Measurements from ENCODE around the gene PTK6.
"Not testable (repeated sequence)": the region's sequence is repeated elsewhere in the genome, so short reads cannot be mapped to it uniquely, and the experiment has no call there.

The PTK6 gene

DNA sequence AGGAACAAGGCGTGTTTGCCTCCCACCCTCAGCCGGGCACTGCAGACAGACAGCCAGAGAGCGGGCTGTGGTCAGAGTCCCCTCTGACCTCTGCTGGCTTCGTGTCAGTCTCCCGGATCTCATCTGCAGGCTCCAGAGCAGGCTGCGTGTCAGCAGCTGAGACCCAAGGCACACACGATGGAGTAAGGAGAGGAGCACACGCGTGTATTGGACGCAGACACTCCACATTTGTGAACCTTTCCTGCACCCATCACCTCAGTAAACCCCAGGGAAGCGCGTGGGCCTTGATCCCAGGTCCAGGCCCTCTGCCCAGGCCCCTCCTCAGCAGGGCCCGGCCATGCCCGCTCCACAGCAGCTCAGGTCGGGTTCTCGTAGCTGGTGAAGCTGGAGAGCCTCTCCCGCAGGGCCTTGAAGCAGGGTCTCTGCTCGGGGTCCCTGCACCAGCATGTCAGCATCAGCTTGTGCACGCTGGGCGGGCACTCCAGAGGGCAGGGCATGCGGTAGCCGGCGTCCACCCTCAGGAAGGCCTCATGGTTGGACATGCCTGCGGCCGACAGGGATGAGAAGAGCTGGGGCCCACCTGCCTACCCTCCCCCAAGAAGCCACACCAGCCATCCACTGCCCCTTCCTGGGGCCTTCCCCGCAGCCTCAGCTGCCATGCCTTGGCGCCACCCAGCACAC is 7.9 kb downstream of the PTK6 start:
- no peak for DNase-seq (ENCODE audit: low spot score)

DNA sequence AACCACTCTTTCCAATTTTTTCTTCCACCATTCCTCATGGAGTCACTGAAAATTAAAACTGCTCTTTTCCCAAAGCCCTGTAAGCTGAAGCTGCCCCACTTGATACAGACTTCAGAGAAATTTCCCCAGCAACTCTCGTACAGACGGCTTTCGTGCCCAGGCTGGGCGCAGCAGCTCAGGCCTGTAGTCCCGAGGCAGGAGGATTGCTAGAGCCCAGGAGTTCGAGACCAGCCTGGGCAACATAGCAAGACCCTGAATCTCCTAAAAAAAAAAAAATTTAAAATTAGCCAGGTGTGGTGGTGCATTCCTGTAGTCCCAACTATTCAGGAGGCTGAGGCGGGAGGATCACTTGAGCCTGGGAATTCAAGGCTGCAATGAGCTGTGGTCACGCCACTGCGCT is 10.0 kb downstream of the PTK6 start:
- DNase-seq (ENCODE audit: low spot score) = no peak

DNA sequence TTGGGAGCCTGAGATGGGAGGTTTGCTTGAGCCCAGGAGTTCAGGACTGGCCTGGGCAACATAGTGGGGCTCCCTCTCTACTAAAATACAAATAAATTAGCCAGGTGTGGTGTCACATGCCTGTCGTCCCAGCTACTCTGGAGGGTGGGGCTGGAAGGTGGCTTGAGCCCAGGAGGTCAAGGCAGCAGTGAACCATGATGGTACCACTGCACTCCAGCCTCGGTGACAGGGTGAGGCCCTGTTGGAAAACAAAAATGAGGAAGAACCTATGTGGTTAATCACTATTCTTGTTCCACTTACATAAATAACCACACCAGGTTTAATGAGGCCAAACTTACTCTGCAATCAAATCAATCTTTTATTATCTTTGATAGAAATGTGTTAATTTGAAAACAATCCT is 11.2 kb downstream of the PTK6 start:
- no peak for DNase-seq (ENCODE audit: low spot score)

DNA sequence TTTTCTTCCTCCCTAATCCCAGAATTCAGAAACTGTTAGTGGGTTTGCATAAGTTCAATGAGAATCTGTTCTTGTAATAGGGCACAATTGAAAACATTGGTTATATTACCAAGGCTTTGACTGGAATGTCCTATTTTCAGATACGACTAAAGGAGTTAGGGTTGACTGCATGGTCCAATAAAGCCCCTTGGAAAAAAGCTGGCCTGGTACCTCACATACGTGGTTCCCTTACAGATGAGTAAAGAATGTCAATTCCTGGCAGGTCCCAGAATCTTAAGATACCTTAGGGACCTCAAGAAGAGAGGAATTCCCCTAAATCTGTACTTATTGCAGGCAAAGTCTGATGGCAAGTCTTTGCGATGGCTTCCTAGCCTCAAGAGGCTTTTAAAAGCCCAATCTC is 12.0 kb downstream of the PTK6 start:
- no peak for DNase-seq (ENCODE audit: low spot score)

DNA sequence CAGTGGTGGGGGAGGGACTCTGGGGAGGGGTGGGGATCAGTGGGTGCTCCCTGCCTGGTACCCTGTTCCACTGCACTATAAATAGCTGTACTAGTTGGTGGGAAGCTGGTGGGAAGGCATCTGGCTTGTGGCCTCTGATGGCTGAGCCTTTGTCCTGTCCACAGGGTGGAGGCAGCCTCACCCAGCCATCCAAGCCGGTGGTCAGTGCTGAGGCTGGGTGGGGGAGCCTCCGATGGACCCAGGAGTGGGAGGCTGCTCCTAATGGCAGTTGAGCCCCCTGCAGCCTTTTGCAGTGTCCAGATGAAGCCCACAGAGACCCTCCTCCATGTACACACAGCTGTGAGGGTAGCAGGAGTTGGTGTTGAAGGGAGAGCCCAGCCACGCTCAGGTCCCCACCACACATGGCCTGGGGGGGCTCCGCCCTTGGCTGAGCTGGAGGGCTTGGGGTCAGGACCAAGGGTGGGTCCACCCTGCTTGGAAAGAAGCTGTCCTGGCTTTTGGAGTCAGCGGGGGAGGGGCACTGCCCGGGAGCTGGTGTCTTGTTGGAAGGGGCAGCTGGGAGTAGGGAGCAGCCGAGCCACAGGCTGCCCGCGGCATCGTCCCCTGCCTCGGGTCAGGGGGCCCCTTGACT is 14.1 kb downstream of the PTK6 start:
- no peak for DNase-seq (ENCODE audit: low spot score)

DNA sequence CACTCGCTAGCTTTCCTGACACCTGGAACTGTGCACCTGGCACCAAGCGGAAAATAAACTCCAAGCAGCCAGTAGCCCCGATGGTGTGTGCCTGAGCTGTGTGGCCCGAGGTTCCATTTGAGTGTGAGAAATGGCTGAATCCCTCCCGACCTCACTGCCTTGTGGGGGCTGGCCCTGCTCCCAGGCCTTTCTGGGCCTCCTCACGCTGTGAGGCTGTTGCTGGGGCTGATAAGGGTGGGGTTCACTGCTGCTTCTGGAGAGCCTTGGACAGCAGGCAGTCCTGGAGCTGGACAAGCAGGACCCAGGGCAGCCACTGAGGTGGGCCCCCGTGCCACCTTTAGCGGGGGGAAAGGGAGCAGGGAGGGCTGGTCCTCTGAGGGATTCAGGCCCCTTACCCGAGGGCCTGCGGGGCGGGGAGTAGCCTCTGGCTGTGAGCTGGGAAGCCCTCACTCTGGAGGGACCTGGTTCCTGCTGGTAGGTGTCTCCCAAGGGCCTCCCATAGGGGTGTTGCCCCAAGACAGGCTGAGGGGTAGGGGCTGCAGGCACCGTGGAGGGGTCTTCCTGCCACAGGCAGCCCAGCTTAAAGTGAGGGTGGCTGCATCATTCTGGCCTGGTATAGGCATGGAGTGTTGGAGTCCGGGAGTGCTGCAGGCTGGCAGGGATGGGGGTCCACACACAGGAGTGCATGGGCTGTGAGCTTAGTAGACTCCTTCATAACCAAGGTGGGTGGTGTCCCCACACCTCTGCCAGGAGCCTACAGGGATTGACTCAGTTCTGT is 14.9 kb downstream of the PTK6 start:
- DNase-seq (ENCODE audit: low spot score) = no peak

DNA sequence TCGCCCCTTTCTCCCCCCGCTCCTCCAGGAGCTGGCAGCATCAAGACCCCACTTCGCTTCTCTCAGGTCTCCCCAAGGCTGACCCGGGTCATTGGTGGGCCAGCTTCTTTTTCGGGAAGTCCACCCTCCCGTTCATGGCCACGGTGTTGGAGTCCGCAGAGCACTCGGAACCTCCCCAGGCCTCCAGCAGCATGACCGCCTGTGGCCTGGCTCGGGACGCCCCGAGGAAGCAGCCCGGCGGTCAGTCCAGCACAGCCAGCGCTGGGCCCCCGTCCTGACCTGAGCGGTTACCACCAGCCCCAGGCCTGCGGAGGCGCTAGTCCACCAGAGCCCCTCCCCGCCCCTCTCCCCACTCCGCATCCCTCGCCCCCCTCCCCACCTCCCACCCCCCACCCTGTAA is 15.6 kb downstream of the PTK6 start:
- DNase-seq (ENCODE audit: low spot score) = no peak

DNA sequence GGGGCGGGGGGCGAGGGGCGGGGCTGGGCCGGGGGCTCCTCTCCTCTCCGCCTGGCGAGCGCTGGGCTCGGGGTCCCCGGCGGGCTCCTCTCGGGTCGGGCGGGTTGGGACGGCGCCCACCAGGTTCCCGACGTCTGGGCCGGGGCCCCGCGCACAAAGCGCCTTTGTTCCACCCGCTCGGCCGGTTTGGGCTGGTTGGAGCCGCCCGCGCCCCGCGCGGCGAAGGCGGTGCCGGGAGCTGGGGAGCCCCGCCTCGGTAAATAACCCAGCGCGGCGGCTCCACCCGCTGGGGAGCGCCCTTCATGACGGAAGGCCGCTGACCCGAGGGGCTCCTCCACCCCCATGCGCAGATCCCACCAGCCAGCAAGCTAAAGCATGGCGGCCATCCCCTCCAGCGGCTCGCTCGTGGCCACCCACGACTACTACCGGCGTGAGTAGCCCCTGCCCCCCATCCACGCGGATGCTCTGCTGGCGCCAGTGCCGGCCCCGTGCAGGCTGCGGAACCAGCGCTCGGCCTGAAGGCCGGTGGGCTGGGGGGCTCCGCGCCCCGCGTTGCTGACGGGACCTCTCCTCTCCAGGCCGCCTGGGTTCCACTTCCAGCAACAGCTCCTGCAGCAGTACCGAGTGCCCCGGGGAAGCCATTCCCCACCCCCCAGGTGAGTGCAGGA is 16.1 kb downstream of the PTK6 start:
- DNase-seq (ENCODE audit: low spot score) = peak; percentile 95

DNA sequence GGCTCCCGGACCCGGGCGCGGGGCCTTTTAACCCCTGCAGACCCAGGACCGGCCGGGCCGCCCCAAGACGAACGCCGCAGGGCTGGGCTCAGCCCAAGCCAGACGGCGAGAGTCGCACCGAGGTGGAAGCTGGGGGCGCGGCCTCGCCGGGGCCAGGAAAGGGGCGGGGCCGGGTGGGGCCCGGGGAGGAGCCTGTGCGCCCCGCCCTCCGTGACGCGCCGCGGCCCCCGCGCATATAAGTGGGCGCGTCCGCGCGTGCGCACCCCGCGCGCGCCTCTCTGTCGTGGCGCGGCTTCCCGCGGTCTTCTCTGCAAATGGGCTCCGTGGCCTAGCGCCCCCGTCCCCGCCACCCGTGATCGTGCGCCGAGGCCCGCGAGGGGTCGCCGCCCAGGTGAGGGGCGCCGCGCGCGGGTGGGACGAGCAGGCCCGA is 16.7 kb downstream of the PTK6 start, which contains the start of gene PPDPF:
PPDPF (plus strand) TSS at position 262 of the 430 bp plus-strand sequence. CDS start 544 bp downstream, outside the sequence.
- peak; percentile 98 for DNase-seq (ENCODE audit: low spot score)

DNA sequence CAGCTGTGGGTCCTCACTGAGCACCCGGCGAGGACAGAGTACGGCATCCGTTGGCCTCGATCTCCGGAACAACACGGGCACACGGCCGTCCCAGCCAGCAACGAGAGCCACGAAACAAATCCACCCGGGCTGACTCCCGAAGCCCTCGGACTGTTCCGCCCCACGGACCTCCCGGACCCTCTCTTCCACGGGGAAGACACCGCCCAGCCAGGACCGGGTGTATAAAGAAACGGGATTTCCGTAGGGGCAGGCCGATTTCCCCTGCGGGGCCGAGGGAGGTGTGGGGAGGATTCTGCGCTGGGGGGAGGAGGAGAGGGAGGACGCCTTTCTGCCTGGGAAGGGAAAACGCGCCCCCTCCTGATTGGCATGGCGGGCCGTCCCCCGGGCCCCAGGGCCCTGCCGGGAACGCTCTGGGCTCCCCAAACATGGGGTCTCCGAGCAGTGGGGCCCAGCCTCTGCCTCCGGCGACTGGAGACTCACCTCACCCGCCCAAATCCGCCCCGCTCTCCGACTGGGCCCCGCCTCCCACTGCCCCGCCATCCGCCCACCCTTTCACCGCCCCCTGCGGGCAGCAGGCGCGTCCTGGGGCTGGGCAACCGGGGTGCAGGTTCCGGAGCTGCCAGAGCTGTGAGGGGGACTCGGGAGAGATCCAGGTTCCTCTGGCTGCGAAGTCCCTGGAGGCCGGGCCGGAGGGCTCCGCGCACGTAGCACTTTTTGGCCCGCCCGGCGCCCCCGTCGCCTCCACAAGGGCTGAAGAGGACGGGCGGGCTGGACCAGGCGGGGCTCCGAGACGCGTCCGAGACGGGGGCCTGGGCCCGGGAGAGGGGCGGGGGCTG is 17.3 kb downstream of the PTK6 start:
- no peak for DNase-seq (ENCODE audit: low spot score)

DNA sequence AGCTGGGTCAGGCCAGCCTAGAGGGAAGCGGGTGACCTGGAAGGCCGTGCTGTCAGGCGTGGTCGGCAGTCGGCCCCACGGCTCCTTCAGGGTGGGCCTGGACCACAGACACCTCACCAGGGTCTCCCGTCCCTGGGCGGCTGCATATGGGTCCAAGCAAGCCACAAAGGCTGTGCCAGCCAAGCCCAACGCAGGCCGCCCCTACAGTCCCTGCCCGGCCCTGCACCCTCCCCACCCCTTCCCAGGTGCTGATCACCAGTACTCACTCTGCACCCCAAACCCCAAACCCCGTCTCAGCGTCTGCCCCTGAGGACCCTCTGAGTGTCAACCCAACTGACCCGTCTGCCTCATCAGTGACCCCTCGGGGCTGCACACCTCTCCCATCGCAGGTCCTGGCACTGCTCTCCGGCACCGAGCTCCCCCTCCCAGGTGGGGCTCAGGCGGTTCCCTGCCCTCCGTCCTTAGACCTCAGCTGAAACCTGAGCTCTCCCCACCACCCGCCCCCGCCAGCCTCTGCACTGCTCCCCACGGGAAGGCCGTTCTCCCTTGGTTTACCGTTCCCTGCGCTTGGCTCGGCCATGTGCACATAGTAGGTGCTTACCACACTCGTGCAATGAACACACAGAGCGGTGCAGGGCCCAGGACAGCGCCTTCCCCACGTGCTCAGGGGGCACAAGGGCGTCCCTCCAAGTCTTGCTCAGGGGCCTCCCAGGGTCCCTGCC is 18.1 kb downstream of the PTK6 start:
- no peak for DNase-seq (ENCODE audit: low spot score)

DNA sequence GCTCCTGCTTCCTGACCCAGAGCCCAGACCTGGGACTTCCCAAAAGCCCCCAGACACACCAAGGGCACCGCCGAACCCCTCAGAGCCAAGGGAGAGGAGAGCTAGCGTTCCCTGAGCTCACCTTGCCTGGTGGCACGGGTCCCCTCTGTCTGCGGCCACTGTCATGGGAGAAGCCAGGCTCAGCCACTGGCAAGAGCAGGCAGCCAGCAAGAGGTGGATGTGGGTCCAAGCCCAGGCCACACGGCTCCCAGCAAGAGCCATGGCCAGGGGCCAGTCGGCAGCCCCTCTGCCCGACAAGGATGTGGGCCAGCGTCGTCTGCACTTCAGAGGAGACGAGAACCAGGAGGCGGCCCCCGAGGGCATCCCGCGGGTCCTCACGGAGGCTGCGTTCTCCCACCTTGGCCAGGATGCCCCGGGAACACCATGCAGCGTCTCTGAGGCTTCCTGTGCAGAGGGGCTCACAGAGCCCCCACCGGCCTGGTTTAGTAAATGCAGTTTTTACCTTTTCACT is 18.8 kb downstream of the PTK6 start:
- DNase-seq (ENCODE audit: low spot score) = no peak

DNA sequence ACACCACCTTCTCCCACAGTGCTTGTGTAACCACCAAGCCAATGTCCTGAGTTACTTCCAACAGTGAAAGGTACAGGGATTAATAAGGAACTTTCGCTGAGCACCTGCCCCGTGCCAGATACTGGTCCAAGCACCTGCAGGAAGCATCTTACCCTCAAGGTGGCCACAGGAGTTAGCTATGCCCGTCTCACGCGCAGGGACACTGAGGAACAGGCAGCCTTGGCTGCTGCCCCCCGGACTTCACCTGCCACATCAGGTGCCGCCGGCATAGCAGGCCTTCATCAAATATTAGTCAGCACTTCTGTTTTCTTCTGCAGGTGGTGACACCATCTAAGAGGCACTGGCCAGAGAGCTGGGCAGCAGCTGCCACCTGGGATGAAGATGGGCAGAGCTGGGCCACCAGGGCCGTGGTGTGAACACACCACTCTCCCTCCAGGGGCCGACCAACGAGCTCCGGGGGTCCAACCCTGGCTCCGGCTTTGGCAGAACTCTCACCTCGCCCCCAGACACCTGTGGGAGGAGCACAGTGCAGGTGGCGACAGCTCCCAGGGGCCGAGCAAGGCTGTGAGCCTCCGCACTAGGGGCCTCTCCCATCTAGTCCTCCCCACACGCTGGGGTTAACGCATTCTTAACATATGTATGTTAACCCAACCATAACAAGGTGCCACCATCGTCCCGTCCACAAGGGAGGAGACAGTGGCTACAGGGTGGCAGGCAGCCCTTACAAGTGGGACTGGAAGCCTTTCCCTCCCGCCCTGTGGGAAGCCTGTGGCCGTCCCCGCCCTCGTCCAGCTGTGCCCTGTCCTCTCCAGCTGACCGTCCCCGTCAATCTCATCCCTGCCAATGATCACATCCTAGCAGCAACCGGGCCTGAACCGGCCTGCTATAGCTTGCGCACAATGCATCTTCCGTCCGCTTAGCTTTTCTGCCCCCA is 19.5 kb downstream of the PTK6 start:
- DNase-seq (ENCODE audit: low spot score) = no peak

DNA sequence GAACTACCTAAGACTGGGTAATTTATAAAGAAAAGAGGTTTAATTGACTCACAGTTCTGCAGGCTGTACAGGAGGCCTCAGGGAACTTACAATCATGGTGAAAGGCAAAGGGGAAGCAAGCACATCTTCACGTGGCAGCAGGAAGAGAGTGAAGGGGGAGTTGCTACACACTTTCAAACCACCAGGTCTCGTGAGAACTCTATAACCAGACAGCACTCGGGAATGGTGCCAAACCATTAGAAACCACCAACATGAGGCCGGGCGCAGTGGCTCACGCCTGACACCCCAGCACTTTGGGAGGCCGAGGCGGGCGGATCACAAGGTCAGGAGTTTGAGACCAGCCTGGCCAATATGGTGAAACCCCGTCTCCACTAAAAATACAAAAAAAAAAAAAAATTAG is 22.7 kb downstream of the PTK6 start:
- DNase-seq (ENCODE audit: low spot score) = not testable (repeated sequence)

DNA sequence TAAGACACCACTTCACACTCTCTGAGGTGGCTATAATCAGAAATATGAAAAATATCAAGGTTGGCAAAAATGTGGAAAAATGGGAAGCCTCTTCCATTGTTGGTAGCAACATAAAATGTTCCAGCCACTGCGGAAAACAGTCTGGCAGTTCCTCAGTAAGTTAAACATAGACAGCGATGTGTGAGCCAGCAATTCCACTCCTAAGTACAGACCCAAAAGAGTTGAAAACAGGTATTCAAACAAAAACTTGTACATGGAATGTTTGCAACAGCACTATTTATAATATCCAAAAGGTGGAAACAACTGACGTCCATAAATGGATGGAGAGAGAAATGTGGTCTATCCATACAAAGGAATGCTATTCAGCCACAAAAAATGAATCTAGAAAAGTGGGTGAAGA is 24.0 kb downstream of the PTK6 start:
- DNase-seq (ENCODE audit: low spot score) = no peak

DNA sequence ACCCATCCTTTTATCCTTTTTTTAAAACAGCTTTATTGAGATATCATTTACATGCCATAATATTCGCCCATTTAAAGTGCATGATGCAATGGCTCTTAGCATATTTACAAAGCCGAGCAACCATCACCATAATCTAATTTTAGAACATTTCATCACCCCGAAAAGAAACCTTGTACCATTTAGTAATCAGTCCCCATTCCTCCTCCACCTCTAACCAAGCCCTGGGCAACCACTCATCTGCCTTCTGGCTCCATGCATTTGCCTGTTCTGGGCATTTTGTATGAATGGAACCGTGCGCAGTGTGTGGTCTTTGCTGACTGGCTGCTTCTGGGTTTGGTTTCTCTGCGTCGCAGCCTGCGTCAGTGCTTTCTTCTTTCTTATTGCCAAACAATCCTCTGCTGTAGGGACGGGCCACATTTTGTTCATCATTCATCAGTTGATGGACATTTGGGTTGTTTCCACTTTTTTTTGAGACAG is 28.1 kb downstream of the PTK6 start:
- DNase-seq (ENCODE audit: low spot score) = no peak

DNA sequence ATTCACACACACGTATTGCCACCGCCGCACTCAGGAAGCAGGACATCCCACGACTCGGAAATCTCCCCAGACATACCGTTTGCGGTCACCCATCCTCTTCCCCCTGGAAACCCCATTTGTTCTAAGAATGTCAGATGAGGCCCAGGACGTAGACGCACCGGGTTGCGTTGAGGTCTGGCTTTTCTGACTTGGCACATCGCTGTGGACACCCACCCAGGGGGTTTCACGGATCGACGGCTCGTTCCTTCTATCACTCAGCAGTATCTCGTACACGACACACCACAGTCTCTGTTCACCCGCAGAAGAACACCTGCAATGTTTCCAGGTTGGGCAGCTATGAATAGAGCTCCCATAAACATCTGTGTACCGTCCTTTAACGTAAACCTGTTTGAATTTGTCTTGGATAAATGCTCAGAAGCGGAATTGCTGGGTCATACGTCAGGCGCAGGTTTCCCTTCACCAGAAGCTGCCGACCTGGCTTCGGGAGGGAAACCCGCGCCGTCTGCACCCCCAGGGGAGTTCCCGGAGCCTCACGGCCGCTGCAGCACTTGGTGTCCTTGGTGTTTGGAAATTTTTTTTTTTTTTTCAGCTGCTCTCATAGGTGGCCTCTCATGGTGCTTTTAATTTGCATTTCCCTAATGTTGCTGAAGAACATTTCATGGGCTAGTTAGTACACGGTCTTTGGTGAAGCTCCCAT is 29.0 kb downstream of the PTK6 start:
- DNase-seq (ENCODE audit: low spot score) = no peak

DNA sequence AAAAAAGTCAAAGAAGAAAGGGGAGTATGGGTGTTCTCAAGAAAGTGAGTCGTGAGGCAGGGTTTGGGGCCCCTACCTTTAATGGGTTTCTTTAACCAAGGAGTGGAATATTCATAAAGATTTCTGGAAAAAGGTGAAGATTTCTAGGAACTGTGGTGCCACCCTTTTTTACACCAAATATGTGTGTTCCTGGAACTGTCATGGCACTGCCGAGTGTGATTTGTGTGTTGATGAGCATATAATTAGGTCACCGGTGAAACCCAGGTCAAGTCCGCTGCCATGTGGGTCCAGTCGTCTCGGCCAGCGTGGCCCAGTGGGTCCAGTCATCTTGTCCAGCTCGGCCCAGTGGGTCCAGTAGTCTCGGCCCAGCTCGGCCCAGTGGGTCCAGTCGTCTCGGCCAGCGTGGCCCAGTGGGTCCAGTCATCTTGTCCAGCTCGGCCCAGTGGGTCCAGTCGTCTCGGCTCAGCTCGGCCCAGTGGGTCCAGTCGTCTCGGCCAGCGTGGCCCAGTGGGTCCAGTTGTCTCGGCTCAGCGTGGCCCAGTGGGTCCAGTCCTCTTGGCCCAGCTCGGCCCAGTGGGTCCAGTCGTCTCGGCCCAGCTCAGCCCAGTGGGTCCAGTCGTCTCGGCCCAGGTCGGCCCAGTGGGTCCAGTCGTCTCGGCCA is 30.0 kb downstream of the PTK6 start:
- no peak for DNase-seq (ENCODE audit: low spot score)

Data from COLO829 (cell line).